Measurements from ENCODE around the gene ST6GALNAC5.

DNA sequence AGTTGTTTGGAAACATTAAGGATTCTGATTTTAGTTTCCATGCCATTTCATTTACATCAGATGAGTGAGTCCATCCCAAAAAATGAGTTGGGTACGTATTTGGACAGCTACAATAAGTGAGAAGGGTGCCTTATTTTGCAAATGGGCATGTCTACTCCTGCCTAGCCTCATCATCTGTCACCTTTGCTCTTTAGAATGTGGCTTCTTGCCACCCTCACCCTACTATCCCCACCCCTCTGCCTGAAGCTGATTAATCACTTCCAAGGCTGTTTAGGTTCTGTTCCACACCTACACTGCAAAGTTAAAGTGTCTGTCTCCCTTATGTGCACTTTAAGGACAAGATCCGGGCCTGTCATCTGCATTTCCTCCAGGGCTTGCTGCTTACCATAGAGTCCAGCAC lies 61.2 kb downstream of the ST6GALNAC5 start:
- TF ChIP-seq, protein P1, sequence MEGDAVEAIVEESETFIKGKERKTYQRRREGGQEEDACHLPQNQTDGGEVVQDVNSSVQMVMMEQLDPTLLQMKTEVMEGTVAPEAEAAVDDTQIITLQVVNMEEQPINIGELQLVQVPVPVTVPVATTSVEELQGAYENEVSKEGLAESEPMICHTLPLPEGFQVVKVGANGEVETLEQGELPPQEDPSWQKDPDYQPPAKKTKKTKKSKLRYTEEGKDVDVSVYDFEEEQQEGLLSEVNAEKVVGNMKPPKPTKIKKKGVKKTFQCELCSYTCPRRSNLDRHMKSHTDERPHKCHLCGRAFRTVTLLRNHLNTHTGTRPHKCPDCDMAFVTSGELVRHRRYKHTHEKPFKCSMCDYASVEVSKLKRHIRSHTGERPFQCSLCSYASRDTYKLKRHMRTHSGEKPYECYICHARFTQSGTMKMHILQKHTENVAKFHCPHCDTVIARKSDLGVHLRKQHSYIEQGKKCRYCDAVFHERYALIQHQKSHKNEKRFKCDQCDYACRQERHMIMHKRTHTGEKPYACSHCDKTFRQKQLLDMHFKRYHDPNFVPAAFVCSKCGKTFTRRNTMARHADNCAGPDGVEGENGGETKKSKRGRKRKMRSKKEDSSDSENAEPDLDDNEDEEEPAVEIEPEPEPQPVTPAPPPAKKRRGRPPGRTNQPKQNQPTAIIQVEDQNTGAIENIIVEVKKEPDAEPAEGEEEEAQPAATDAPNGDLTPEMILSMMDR (conservative IDR thresholded peaks at IDR 0.05; ENCODE audit: low read length) = no peak
- TF ChIP-seq EZH2phosphoT487 (IDR thresholded peaks at IDR 0.05; ENCODE audit: borderline replicate concordance) = no peak
